Activated CD8-positive, alpha-beta memory T cell treated with anti-CD3 and anti-CD28 coated beads, Interleukin-2, amount 50 U/mL, for 48 hours (primary cell): ENCODE data around the gene LSAMP.
"Not testable (repeated sequence)": the region's sequence is repeated elsewhere in the genome, so short reads cannot be mapped to it uniquely, and the experiment has no call there.

Experiments used
- DNase-seq: peaks from one replicate; pipeline ENCODE4 v3.0.0-alpha.2; 2020

Gene LSAMP

DNA sequence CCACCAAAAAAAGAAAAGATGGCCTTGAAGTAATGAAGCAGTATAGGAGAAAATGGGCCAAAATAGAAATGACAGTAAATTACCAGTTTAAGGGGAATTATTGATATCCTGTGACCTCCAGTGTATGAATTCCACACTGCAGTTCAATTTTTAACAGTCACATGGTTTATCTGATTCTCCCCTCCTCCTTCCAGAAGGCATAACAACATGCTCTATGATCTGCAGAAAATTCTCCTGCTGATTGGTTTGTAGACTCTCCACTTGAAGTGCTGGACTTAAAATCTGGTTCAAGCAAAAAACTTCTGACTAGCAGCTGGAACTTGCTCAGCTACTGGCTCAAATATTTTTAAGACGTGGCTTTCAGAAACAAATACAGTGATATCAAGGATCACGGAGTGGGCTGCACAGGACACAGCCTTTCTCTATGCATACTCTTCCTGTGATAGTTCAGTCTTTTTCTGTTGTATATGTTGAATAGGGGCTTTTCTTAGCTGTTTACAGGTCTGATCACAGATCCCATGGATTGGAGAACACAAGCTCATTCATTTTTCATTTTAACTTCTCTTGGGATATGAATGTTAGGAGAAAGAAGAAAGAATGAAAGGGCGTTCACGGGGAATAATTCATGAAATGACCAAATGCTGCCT, 211.5 kb downstream of the LSAMP start:
- no peak for DNase-seq

DNA sequence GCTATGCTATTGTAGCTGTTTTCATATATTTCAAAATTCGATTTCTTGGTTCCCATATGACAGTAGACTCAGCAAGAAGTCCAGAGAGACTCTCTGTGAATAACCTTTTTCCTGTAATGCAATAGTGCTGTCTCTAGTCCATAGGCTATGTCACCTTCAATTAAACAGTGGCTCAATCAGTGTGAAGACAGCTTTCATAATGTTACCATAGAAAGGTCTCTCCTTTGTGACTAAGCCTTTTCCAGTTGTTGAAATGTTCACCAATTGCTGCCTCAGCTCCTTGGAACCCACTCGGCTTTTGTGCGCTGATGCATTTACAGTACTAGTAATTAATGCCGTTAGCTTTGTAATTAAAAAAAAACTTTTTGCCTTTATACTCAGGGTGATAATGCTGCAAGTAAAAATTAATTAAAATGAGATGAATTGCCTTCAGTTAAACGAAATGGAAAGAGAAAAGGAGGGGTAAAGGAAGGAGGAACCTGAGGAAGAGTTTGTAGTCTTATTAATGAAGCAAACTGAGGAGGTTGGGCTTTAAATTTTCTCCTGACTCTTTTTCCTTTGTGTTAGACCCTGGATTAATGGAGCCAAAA, 214.8 kb downstream of the LSAMP start:
- no peak for DNase-seq

DNA sequence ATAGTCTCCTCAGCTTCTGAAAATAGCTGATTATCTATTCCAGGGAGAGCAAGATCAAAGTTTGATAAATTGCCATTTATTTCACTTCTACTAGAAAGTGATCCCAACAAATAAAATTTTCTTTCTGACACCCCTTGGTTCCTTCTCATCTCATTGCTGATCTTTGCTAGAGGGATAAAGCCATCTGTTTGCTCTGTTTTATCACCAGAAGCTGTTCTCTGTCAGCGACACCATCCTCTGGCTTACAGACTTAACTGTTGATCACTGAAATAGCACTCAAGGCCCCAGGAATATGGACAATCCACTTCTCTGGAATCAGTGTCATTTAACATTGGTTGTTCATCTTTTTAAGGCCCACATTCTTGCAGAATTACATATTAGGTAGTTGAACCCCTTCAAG, 219.0 kb downstream of the LSAMP start:
- no peak for DNase-seq

DNA sequence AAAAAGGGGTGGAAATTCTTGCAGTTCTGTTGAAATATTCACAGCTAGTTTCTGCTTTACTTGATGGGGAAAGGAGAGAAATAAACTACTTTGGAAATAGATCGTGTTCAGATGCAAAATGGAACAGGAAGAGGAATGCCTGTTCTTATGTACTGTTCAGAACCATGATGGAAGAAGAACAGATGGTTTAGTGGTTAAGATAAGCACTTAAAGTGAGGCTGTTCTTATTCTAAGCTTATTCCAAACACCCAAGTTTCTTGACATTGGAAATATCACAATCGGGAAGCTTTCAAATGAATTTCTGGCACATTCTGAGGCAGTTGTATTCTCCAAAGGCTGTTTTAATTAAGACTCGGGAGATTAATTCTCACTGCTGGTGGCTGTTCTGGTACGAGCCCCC, 228.5 kb downstream of the LSAMP start:
- no peak for DNase-seq

DNA sequence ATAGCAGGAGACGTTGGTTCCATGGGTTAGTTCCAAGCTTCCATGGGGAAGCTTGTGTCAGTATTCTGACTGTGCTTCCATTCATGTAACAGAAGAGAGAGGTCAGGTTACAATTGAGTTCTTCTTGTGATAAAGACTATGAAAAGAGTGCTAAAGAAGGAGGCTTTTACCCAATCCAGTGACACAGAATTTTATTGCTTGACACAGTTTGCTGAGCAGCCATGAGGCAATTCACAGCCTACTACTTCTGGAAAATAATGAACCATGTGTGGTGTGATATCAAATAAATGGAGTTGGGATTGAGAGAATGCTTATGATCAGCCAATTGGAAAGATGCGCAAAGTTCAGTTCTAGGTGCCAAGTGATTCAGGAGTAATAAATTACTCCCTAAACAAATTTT, 233.4 kb downstream of the LSAMP start:
- DNase-seq, result no peak

- DNase-seq, result not testable (repeated sequence)
These were observed 236.5 kb downstream of the LSAMP start for GRCh38 chr3:116208830-116209229.

DNA sequence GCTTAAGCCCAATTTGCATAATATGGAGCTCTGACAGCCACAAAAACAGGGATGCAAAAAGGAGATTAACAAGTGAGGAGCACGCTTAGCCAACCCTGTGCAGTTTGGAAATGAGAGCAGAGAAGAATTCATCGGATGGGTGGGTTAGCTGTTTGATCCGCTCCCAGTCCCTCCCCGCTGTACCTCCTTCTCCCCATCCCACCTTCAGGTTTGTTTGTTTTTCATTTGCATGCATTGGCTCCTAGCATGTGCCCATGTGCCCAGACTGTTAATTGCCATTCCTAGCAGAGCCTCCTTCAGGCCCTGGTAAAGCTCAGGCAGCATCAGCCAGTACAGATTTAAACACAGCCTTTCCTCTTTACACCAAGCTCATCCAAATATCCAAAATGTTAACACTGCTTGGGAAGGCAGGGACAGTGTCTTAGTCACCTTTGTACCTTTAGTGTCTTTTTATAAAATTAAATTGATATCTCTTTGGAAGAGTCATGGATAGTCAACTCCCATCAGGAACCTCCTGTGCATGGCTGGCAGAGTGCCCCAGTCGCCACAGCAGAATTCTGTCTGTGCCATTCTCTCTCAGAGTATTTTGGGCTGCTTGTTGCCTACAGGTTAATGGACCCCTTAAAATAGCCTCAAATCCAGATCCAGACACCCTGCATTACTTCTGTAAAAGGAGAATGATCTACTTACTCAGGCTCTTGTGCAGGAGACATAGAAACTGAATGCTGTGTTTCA, 244.2 kb downstream of the LSAMP start:
- no peak for DNase-seq

DNA sequence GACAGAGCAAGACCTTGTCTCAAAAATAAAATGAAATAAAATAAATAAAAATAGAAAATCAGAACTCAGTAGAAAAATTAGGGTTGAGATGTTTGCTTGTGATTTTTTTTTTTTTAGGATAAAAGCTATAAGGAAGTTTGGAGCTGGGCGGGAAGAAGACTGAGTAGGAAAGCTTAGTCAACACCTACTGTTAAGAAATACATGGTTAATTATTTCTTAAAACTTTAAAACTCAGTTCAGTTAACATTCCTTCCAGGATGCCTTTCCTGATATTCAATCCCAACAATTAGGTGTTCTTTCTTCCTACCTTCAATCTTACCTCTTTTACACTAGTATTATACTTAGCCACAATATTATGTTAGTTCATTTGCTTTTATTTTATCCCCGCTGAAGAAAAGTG, 246.2 kb downstream of the LSAMP start:
- no peak for DNase-seq

GRCh38 chr3:116198087-116198486, 247.2 kb downstream of the LSAMP start:
- no peak for DNase-seq

DNA sequence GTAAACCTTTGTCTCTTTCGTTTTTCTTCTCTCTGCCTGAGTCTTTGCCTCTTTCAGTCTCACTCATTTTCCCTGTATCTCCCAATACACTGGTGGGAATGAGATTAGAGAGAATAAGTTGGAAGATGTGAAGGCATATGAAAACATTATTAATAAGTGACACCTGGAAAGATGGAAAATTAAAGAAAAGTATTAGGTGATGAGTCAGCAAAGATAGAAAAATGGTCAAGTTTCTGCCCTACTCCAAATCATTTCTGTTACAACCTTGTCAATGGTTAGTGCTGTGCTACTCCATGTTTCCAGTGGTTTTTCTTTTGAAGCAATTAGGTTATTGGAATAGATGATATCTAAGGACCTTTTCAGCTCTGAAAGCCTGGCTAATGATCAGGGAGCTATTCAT, 252.8 kb downstream of the LSAMP start:
- DNase-seq, result no peak

DNA sequence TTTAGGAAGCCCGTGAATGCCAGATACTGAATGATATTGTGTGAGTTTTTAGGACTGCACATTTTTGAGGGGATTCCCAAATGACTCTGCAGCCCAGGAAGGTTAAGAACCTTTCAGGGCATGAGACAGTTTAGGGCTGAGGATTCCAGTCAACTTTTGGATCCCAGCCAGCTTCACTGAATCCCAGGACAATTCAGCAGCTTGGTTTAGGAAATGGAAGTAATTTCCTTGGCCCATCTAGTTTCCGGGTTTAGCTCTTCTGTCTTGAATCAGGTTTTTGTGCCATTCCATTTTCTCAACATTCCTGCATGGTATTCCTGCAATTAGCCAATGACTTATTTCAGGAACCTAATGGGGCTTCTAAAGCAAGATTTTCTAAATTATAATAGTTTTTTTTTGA, 253.9 kb downstream of the LSAMP start:
- no peak for DNase-seq

GRCh38 chr3:116190095-116190494, 255.2 kb downstream of the LSAMP start:
- DNase-seq, result no peak

DNA sequence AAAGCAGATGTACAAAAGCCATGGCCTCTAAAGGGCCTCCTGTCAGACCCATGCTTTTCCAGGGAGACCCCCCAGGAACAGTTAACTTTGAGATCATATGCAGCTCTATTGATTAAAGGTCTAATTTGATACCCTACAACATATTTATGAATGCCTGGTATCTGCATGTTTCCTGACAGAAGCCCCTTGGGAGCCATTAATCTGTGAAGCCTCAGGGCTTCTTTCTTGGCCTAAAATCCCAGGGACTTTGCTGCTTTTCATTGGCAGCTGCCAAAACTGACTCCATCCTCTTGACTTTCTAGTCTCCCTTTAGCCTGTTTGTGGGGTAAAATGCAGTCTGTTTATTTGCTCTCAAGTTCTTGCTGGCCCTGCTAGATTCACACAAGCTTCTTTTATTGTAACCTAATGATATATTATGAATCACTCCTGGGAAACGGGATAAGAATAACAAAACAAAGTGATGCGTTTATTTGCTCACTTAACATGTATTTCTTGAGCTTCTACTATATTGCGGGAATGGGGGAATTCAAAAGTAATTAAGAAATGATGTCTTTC, 257.0 kb downstream of the LSAMP start:
- DNase-seq, result no peak

DNA sequence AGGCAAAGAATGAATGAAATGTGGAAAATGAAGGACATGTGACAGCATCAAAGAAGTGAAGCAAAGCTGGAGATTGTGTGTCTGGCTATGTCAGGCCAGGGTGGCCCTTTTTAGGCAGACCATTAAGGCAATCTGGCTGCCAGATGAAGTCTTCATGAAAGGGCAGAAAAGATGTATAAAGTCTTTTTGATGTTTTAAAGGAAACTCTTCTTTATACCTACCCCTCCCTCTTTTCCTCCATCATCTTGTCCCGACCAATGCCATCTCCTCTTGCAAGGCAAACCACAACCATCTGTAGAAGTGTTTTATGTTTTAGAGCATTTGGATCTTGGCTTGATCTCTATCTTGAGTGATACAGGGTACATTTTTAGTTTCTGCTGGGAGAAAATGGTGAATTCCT, 259.2 kb downstream of the LSAMP start:
- DNase-seq, result no peak

- no peak for DNase-seq
These were observed 264.1 kb downstream of the LSAMP start for GRCh38 chr3:116181159-116181558.

DNA sequence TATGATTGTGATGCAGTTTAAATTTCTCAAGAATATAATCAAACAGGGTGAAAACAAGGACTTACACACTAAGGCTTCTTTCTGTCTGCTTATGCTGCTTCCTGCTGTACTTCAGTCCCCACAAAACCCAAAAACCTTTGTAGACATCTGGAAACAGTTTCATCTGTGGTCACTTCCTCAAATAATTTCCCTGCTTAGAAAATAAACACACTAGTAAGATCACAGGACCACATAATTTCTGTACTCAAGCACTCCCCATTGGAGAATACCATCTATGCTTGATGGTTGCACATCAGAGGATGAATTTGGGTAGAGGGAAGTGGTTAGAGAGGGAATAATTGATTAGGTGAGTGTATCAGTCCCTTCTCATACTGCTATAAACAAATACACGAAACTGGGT, 266.2 kb downstream of the LSAMP start:
- DNase-seq, result no peak

GRCh38 chr3:116176974-116177555, 268.2 kb downstream of the LSAMP start:
- no peak for DNase-seq

GRCh38 chr3:116166121-116166520, 279.2 kb downstream of the LSAMP start:
- no peak for DNase-seq

- DNase-seq, result no peak
These were observed 279.6 kb downstream of the LSAMP start for GRCh38 chr3:116165641-116166040.

DNA sequence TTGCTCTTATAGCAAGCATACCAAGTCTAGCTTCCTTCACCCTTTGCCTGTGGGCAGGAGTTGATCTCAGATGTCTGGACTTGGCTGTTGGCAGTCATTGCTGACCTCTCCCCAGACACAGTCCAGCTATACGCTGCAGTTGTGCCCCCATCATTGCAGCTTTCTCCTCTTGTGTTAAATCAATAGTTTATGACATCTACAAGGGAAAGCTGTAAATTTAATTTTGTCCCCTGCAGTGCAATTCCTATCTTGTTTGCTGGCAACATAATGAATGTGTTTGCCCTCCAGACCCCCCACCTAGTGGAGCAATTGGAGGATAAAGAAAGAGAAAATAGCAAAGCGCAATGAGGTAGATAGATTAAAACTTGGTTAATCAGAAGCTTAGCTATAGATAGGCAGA, 280.2 kb downstream of the LSAMP start:
- DNase-seq, result no peak

GRCh38 chr3:116164039-116164438, 281.2 kb downstream of the LSAMP start:
- DNase-seq, result no peak

DNA sequence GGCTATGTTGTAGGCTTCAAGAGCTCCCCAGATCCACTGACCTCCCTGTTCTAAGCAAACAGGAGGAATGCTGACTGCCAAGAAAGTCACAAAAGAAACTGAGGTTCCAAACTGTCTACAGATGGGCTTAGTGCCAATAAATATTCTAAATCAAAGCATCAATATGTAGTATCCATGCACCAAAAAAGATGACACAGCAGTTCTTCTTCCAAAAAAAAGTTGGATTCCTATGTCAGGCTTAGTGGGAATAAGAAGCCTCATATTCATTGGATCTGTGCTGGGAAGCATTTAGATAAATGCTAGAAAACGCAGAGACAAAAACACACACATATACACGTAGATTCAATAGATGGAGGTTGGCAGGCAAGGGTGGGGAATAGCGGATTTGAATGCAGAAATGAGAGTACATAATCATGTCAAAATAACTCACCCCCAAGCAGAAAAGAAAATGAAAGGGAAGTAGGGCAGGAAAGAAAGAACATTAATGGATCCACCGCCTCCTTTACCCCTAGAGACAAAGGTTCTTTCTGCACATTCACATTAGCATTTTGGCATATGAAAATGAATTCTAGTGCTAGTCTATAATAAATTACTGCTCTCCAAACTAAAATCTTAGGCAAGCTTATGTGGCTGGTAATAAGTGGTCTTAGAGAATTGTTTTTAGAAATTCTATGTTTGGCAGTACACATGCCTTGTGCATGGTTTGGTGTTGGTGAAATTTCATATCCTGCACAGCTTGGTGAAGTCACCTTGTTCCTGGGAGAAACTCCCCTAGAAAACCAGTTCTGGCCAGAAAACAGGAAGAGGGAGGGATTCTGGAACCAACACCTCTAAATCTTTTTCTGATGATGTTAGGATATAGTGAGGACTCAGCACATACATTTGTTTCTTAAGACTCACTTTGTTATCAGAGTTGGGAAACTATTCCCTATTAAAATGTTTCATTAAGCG, 283.4 kb downstream of the LSAMP start:
- DNase-seq, result no peak

- DNase-seq, result no peak
These were observed 284.7 kb downstream of the LSAMP start for GRCh38 chr3:116160594-116160993.
